Gastrocnemius medialis (tissue), 4 donors: ENCODE results near the gene TLR7. TPM values are rescaled to one million over a fixed set of nuclear protein-coding genes. Genes with fewer than 3 reads are reported as not detected.

Source experiments
- ATAC-seq, 2 donors: fragments of 150-250 bp; one replicate each; pipeline ENCODE4 v1.9.1; 2016
- DNase-seq, 2 donors: peaks; one replicate each; pipeline ENCODE4 v3.0.0-alpha.2; 2019
- H3K27ac ChIP-seq, 4 donors: fragments of 200-600 bp; sonication (generic); 1 replicate in 1 of 4; 2 replicates in 3 of 4; pipeline ENCODE4 v1.5.1; 2016 to 2018; ENCODE audit warnings: mild to moderate bottlenecking in 2 of 4, moderate library complexity in 1 of 4
- H3K27me3 ChIP-seq, 3 donors: fragments of 200-600 bp; sonication (generic) in 2 of 3; 1 replicate in 1 of 3; 2 replicates in 2 of 3; pipeline versions ENCODE4 v1.5.1 to v1.6.0; 2016 to 2019; ENCODE audit warnings: mild to moderate bottlenecking in 1 of 3, moderate library complexity in 1 of 3
- H3K36me3 ChIP-seq, 2 donors: fragments of 200-600 bp; sonication (generic) in 1 of 2; one replicate each; pipeline ENCODE4 v1.5.1; 2017 to 2018
- H3K4me1 ChIP-seq, 2 donors: fragments of 200-600 bp; sonication (generic) in 1 of 2; one replicate each; pipeline ENCODE4 v1.5.1; 2016 to 2017; ENCODE audit warnings: mild to moderate bottlenecking in 2 of 2
- H3K4me3 ChIP-seq, 4 donors: fragments of 200-600 bp; sonication (generic) in 3 of 4; 1 replicate in 1 of 4; 2 replicates in 3 of 4; pipeline ENCODE4 v1.5.1; 2016 to 2019; ENCODE audit warnings: mild to moderate bottlenecking in 2 of 4
- H3K9me3 ChIP-seq, 3 donors: fragments of 200-600 bp; sonication (generic) in 2 of 3; 1 replicate in 1 of 3; 2 replicates in 2 of 3; pipeline ENCODE4 v1.5.1; 2016 to 2019
- POLR2A ChIP-seq, 2 donors: fragments of 450-650 bp; IDR thresholded peaks; one replicate each; pipeline ENCODE4 v1.6.1; 2017; ENCODE audit warnings: antibody characterized with exemption in 2 of 2, mild to moderate bottlenecking in 2 of 2, moderate library complexity in 2 of 2
- in situ Hi-C, 4 donors: fragments of 200-750 bp; cut with MboI; loops; one replicate each; pipeline versions ENCODE4 v1.15.0 to v1.8.0; 2017; ENCODE audit warnings: low sequenced_read_pairs in 4 of 4
- intact Hi-C: fragments of 100-400 bp; cut with DNase I; formaldehyde crosslinking; loops from one replicate; pipeline ENCODE4 v1.15.1; 2023; ENCODE audit warnings: low total_unique reads
- total RNA-seq, 4 donors: library from RNA; depleted of rRNA; stranded (reverse); fragments of >200 nt; gene quantifications; one replicate each; pipeline versions ENCODE4 v1.1.0 to v1.2.3, GENCODE V29; 2016
- TF ChIP-seq, protein P1 (sequence below), 5 experiments: fragments of 450-650 bp in 3 of 5; fragments of 200-600 bp in 2 of 5; sonication (generic) in 2 of 5; IDR thresholded peaks in 4 of 5; conservative IDR thresholded peaks in 1 of 5; 1 replicate in 4 of 5; 2 replicates in 1 of 5; pipeline ENCODE4 v1.5.1; 2016 to 2019; ENCODE audit warnings: antibody characterized with exemption in 5 of 5, mild to moderate bottlenecking in 3 of 5, moderate library complexity in 3 of 5

The TLR7 gene
- total RNA-seq, 4 donors from 2014 or later = 0.05 to 0.23 (median 0.16) TPM

GRCh38 chrX:12872741-12873140, 5.9 kb downstream of the TLR7 start:
- Histone ChIP-seq H3K27me3 (no peaks in the 10 kb centered on the region), H3K4me3 (no peak overlapping the region), H3K27ac (no peak overlapping the region), H3K4me1 (no peaks in the 10 kb centered on the region), H3K9me3 (peaks cover 0 to 3% (median 0%) of the 10 kb centered on the region in 3 donors), H3K36me3 (no peaks in the 10 kb centered on the region)
- in situ Hi-C loops = no loop called here
- ATAC-seq (no peak), DNase-seq (no peak)
- intact Hi-C loops = no loop called here
- no peak for TF ChIP-seq POLR2A (IDR thresholded peaks at IDR 0.05)
- TF ChIP-seq, protein P1, sequence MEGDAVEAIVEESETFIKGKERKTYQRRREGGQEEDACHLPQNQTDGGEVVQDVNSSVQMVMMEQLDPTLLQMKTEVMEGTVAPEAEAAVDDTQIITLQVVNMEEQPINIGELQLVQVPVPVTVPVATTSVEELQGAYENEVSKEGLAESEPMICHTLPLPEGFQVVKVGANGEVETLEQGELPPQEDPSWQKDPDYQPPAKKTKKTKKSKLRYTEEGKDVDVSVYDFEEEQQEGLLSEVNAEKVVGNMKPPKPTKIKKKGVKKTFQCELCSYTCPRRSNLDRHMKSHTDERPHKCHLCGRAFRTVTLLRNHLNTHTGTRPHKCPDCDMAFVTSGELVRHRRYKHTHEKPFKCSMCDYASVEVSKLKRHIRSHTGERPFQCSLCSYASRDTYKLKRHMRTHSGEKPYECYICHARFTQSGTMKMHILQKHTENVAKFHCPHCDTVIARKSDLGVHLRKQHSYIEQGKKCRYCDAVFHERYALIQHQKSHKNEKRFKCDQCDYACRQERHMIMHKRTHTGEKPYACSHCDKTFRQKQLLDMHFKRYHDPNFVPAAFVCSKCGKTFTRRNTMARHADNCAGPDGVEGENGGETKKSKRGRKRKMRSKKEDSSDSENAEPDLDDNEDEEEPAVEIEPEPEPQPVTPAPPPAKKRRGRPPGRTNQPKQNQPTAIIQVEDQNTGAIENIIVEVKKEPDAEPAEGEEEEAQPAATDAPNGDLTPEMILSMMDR (IDR thresholded peaks at IDR 0.05 in 4 of 5, conservative IDR thresholded peaks at IDR 0.05 in 1 of 5) = no peak

DNA sequence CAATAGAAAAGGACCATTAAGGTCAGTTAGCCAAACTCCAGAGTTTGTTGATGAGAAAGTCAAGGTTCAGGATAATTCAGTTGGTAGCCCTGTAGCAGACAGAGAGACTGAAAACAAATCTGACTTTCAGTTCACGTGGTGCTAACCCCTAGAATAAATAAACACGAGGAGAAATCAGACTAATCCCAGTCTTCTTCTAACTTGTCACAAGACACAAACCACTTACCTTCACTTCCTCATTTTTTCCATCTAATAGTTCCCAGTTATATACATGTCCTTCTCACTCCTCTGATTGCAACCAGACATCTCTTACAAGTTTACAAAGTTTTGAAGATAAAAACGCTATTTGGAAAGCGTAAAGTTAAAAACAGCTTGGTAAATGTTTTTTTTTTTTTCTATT, 7.7 kb downstream of the TLR7 start:
- Histone ChIP-seq H3K4me3 (no peak overlapping the region), H3K27ac (no peak overlapping the region), H3K9me3 (peaks cover 0 to 3% (median 0%) of the 10 kb centered on the region in 3 donors), H3K27me3 (no peaks in the 10 kb centered on the region), H3K4me1 (no peaks in the 10 kb centered on the region), H3K36me3 (no peaks in the 10 kb centered on the region)
- DNase-seq (no peak), ATAC-seq (no peak)
- TF ChIP-seq, protein P1 (IDR thresholded peaks at IDR 0.05 in 4 of 5, conservative IDR thresholded peaks at IDR 0.05 in 1 of 5) = no peak
- intact Hi-C loops = no loop called here
- in situ Hi-C loops = no loop called here

GRCh38 chrX:12877386-12877785, 10.5 kb downstream of the TLR7 start:
- DNase-seq (no peak), ATAC-seq (no peak)
- intact Hi-C loops (no loop called here), in situ Hi-C loops (no loop called here)
- Histone ChIP-seq H3K4me1 (no peaks in the 10 kb centered on the region), H3K4me3 (no peak overlapping the region), H3K27me3 (no peaks in the 10 kb centered on the region), H3K9me3 (no peaks in the 10 kb centered on the region), H3K36me3 (no peaks in the 10 kb centered on the region), H3K27ac (no peak overlapping the region)
- TF ChIP-seq, protein P1 (IDR thresholded peaks at IDR 0.05 in 4 of 5, conservative IDR thresholded peaks at IDR 0.05 in 1 of 5) = no peak
- TF ChIP-seq POLR2A (IDR thresholded peaks at IDR 0.05) = no peak

GRCh38 chrX:12878536-12878935, 11.7 kb downstream of the TLR7 start:
- no peaks in the 10 kb centered on the region for H3K36me3 ChIP-seq
- H3K4me1 ChIP-seq = no peaks in the 10 kb centered on the region
- DNase-seq (no peak), ATAC-seq (no peak)
- intact Hi-C loops (no loop called here), in situ Hi-C loops (no loop called here)
- H3K27me3 ChIP-seq = no peaks in the 10 kb centered on the region
- H3K4me3 ChIP-seq = no peak overlapping the region
- TF ChIP-seq, protein P1 (IDR thresholded peaks at IDR 0.05 in 4 of 5, conservative IDR thresholded peaks at IDR 0.05 in 1 of 5) = no peak
- TF ChIP-seq POLR2A (IDR thresholded peaks at IDR 0.05) = no peak
- no peak overlapping the region for H3K27ac ChIP-seq
- no peaks in the 10 kb centered on the region for H3K9me3 ChIP-seq

DNA sequence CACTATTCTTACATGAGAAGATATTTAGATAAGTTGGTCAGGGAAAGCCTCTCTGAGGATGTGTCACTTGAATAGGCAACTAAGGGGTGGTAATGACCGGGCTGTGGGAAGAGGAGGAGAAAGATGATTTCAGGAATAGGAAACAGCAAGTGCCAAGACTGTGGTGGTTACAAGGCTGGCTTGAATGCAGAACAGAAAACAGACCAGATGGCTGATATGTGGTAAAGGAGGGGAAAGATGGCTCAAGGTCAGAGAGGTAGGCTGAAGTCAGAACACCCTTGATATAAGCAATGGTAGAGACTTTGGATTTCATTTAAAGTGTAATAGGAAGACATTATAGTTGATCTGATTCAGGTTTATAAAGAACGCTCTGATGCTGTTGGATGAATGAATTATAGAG, 15.0 kb downstream of the TLR7 start:
- Histone ChIP-seq H3K36me3 (no peaks in the 10 kb centered on the region), H3K9me3 (no peaks in the 10 kb centered on the region), H3K27me3 (no peaks in the 10 kb centered on the region), H3K27ac (no peak overlapping the region), H3K4me1 (no peaks in the 10 kb centered on the region), H3K4me3 (no peak overlapping the region)
- no peak for TF ChIP-seq POLR2A (IDR thresholded peaks at IDR 0.05)
- TF ChIP-seq, protein P1 (IDR thresholded peaks at IDR 0.05 in 4 of 5, conservative IDR thresholded peaks at IDR 0.05 in 1 of 5) = no peak
- in situ Hi-C loops = no loop called here
- intact Hi-C loops = no loop called here
- ATAC-seq (no peak), DNase-seq (no peak)
